IPS-18c (cell line): ENCODE results near the gene FSIP1.

Source experiments
- H3K4me3 ChIP-seq: 2 replicates; pipeline ENCODE4 v1.7.0; 2013; ENCODE audit warnings: low read depth, mild to moderate bottlenecking, low read length, moderate library complexity; ENCODE audit not compliant: insufficient read depth
- H3K9me3 ChIP-seq: one replicate; pipeline ENCODE4 v1.6.1; 2013; ENCODE audit warnings: mild to moderate bottlenecking, low read length, moderate library complexity; ENCODE audit not compliant: control insufficient read depth, insufficient read depth

FSIP1 gene

GRCh38 chr15:39651881-39652280, 130.8 kb downstream of the FSIP1 start:
- H3K4me3 ChIP-seq = no peak overlapping the region
- H3K9me3 ChIP-seq = no peaks in the 10 kb centered on the region

- no peak overlapping the region for H3K4me3 ChIP-seq
- no peaks in the 10 kb centered on the region for H3K9me3 ChIP-seq
Measured at GRCh38 chr15:39651295-39651694, 131.3 kb downstream of the FSIP1 start.

- H3K9me3 ChIP-seq = no peaks in the 10 kb centered on the region
Measured at GRCh38 chr15:39649757-39650156, 132.9 kb downstream of the FSIP1 start.

GRCh38 chr15:39646425-39646824, 136.2 kb downstream of the FSIP1 start:
- Histone ChIP-seq H3K4me3 (no peak overlapping the region), H3K9me3 (no peaks in the 10 kb centered on the region)

More at GRCh38 chr15:39649757-39650156, 132.9 kb downstream of the FSIP1 start:
- H3K4me3 ChIP-seq = no peak overlapping the region

GRCh38 chr15:39645976-39646257, 136.7 kb downstream of the FSIP1 start:
- H3K4me3 ChIP-seq = no peak overlapping the region
- H3K9me3 ChIP-seq = no peaks in the 10 kb centered on the region

GRCh38 chr15:39645138-39645975, 137.3 kb downstream of the FSIP1 start:
- no peaks in the 10 kb centered on the region for H3K9me3 ChIP-seq
- no peak overlapping the region for H3K4me3 ChIP-seq

GRCh38 chr15:39644136-39644535, 138.5 kb downstream of the FSIP1 start:
- H3K9me3 ChIP-seq = no peaks in the 10 kb centered on the region
- H3K4me3 ChIP-seq = no peak overlapping the region

- H3K9me3 ChIP-seq = no peaks in the 10 kb centered on the region
- H3K4me3 ChIP-seq = no peak overlapping the region
Measured at GRCh38 chr15:39643727-39644126, 138.9 kb downstream of the FSIP1 start.

GRCh38 chr15:39642011-39642640, 140.5 kb downstream of the FSIP1 start:
- no peaks in the 10 kb centered on the region for H3K9me3 ChIP-seq
- H3K4me3 ChIP-seq = no peak overlapping the region

GRCh38 chr15:39641191-39641889, 141.3 kb downstream of the FSIP1 start:
- no peak overlapping the region for H3K4me3 ChIP-seq
- no peaks in the 10 kb centered on the region for H3K9me3 ChIP-seq

- Histone ChIP-seq H3K9me3 (no peaks in the 10 kb centered on the region), H3K4me3 (no peak overlapping the region)
Measured at GRCh38 chr15:39640665-39641064, 142.0 kb downstream of the FSIP1 start.

- no peaks in the 10 kb centered on the region for H3K9me3 ChIP-seq
- H3K4me3 ChIP-seq = no peak overlapping the region
Measured at GRCh38 chr15:39639037-39639436, 143.6 kb downstream of the FSIP1 start.

GRCh38 chr15:39638041-39638440, 144.6 kb downstream of the FSIP1 start:
- H3K9me3 ChIP-seq = no peaks in the 10 kb centered on the region
- no peak overlapping the region for H3K4me3 ChIP-seq

GRCh38 chr15:39631357-39631756, 151.3 kb downstream of the FSIP1 start:
- Histone ChIP-seq H3K9me3 (no peaks in the 10 kb centered on the region), H3K4me3 (no peak overlapping the region)

- no peak overlapping the region for H3K4me3 ChIP-seq
Measured at GRCh38 chr15:39629906-39630305, 152.7 kb downstream of the FSIP1 start.

GRCh38 chr15:39629371-39629770, 153.3 kb downstream of the FSIP1 start:
- Histone ChIP-seq H3K9me3 (no peaks in the 10 kb centered on the region), H3K4me3 (no peak overlapping the region)

More at GRCh38 chr15:39629906-39630305, 152.7 kb downstream of the FSIP1 start:
- H3K9me3 ChIP-seq = no peaks in the 10 kb centered on the region

GRCh38 chr15:39628546-39629257, 153.9 kb downstream of the FSIP1 start:
- Histone ChIP-seq H3K4me3 (no peak overlapping the region), H3K9me3 (no peaks in the 10 kb centered on the region)

GRCh38 chr15:39628144-39628508, 154.5 kb downstream of the FSIP1 start:
- Histone ChIP-seq H3K9me3 (no peaks in the 10 kb centered on the region), H3K4me3 (no peak overlapping the region)
